GM19099 (cell line): ENCODE data around the gene SARS1.
A peak's percentile ranks its signal among the peaks of the same experiment; 100 is the strongest.

Experiments used
- POLR2A ChIP-seq: IDR thresholded peaks from 3 replicates; pipeline ENCODE4 v1.6.1; 2011; ENCODE audit warnings: low read depth; ENCODE audit not compliant: insufficient read length; ENCODE audit errors: extremely low read depth

Gene SARS1

GRCh38 chr1:109213824-109214693 lies at the start of gene SARS1:
Gene SARS1, plus strand, starts transcription at chr1:109213918. Its CDS starts 75 bp downstream, at chr1:109213993.
- peak; percentile 75 for TF ChIP-seq POLR2A

GRCh38 chr1:109164538-109164937 lies 49.2 kb upstream of the SARS1 start:
- TF ChIP-seq POLR2A = no peak

GRCh38 chr1:109167001-109167506 lies 46.7 kb upstream of the SARS1 start:
- TF ChIP-seq POLR2A = no peak

GRCh38 chr1:109170035-109170764 lies 43.5 kb upstream of the SARS1 start:
- TF ChIP-seq POLR2A = no peak

GRCh38 chr1:109171646-109172045 lies 42.1 kb upstream of the SARS1 start:
- no peak for TF ChIP-seq POLR2A

GRCh38 chr1:109181085-109181806 lies 32.5 kb upstream of the SARS1 start:
- TF ChIP-seq POLR2A = no peak

- TF ChIP-seq POLR2A = no peak
Observed at GRCh38 chr1:109181807-109182163, 31.9 kb upstream of the SARS1 start.

GRCh38 chr1:109183058-109183738 lies 30.5 kb upstream of the SARS1 start:
- no peak for TF ChIP-seq POLR2A

GRCh38 chr1:109184687-109185086 lies 29.0 kb upstream of the SARS1 start:
- TF ChIP-seq POLR2A = no peak

GRCh38 chr1:109185357-109185756 lies 28.4 kb upstream of the SARS1 start:
- TF ChIP-seq POLR2A = no peak

- no peak for TF ChIP-seq POLR2A
Observed at GRCh38 chr1:109185990-109186732, 27.6 kb upstream of the SARS1 start.

GRCh38 chr1:109186733-109187086 lies 27.0 kb upstream of the SARS1 start:
- TF ChIP-seq POLR2A = no peak

GRCh38 chr1:109187127-109187526 lies 26.6 kb upstream of the SARS1 start:
- no peak for TF ChIP-seq POLR2A

- TF ChIP-seq POLR2A = no peak
Observed at GRCh38 chr1:109188200-109188599, 25.5 kb upstream of the SARS1 start.
